Progenitor cell of endocrine pancreas (in vitro differentiated cells): ENCODE results near the gene SCFD2. TPM values are rescaled to one million over a fixed set of nuclear protein-coding genes. Genes with fewer than 3 reads are reported as not detected.
"Not testable (repeated sequence)": the region's sequence is repeated elsewhere in the genome, so short reads cannot be mapped to it uniquely, and the experiment has no call there.

ENCODE experiments used
- DNase-seq: peaks from one replicate; pipeline ENCODE4 v3.0.0; 2021; ENCODE audit warnings: low spot score; ENCODE audit not compliant: unreplicated experiment
- H3K27ac Mint-ChIP-seq: 2 replicates; pipeline ENCODE4 v1.8.0; 2021; ENCODE audit warnings: mild to moderate bottlenecking, moderate library complexity, mixed read lengths
- H3K27me3 Mint-ChIP-seq: 2 replicates; pipeline ENCODE4 v1.8.0; 2021; ENCODE audit warnings: mixed read lengths
- H3K36me3 Mint-ChIP-seq: 2 replicates; pipeline ENCODE4 v1.8.0; 2022; ENCODE audit warnings: mixed read lengths; ENCODE audit not compliant: insufficient read depth
- H3K4me1 Mint-ChIP-seq: 2 replicates; pipeline ENCODE4 v1.8.0; 2021; ENCODE audit warnings: low read depth, mixed read lengths
- H3K4me3 Mint-ChIP-seq: 2 replicates; pipeline ENCODE4 v1.8.0; 2021; ENCODE audit warnings: low read depth, mild to moderate bottlenecking, moderate library complexity, mixed read lengths
- H3K9me3 Mint-ChIP-seq: 2 replicates; pipeline ENCODE4 v1.8.0; 2021; ENCODE audit warnings: low read depth, mixed read lengths
- total RNA-seq: library from RNA; stranded (reverse); gene quantifications from 2 replicates; pipeline ENCODE4 v1.2.1, GENCODE V29; 2021
- TF ChIP-seq, protein P1 (sequence below): fragments of 200-600 bp; sonication (generic); IDR thresholded peaks from one replicate; pipeline ENCODE4 v1.5.0; 2021; ENCODE audit warnings: antibody characterized with exemption, mild to moderate bottlenecking; ENCODE audit not compliant: unreplicated experiment

Gene SCFD2
- total RNA-seq, 1 donor from 2014 or later = 12.5 TPM

DNA sequence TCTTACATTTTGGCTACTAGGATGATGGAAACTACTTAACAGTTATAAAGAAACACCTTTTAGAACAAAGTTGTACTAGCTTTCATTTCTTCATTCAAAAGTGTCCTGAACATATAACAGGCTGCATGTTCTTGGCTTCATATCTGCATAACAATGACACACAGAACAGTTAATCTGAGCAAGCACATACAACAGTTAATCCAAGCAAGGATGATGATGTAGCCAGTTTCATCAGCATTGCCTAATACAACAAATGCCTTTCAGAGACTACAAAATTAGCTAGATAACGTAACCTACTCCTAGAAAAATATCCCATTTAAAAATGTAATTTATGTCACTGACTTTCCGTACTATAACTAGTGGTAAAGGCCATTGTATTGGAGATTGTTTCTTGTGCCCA lies 182.1 kb downstream of the SCFD2 start:
- Mint-ChIP-seq H3K4me3 (no peak overlapping the region), H3K4me1 (peaks cover 27% of the 10 kb centered on the region), H3K36me3 (peaks cover 6% of the 10 kb centered on the region), H3K9me3 (peaks cover 15% of the 10 kb centered on the region), H3K27ac (no peak overlapping the region), H3K27me3 (no peaks in the 10 kb centered on the region)
- DNase-seq = no peak
- TF ChIP-seq, protein P1, sequence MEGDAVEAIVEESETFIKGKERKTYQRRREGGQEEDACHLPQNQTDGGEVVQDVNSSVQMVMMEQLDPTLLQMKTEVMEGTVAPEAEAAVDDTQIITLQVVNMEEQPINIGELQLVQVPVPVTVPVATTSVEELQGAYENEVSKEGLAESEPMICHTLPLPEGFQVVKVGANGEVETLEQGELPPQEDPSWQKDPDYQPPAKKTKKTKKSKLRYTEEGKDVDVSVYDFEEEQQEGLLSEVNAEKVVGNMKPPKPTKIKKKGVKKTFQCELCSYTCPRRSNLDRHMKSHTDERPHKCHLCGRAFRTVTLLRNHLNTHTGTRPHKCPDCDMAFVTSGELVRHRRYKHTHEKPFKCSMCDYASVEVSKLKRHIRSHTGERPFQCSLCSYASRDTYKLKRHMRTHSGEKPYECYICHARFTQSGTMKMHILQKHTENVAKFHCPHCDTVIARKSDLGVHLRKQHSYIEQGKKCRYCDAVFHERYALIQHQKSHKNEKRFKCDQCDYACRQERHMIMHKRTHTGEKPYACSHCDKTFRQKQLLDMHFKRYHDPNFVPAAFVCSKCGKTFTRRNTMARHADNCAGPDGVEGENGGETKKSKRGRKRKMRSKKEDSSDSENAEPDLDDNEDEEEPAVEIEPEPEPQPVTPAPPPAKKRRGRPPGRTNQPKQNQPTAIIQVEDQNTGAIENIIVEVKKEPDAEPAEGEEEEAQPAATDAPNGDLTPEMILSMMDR = no peak

DNA sequence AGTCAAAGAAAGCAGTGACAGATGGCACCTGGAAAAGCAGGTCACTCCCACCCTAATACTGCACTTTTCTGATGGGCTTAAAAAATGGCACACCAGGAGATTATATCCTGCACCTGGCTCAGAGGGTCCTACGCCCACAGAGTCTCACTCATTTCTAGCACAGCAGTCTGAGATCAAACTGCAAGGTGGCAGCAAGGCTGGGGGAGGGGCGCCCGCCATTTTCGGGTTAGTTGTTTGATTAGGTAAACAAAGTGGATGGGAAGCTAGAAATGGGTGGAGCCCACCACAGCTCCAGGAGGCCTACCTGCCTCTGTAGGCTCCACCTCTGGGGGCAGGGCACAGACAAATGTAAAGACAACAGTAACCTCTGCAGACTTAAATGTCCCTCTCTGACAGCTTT lies 188.1 kb downstream of the SCFD2 start:
- H3K27ac Mint-ChIP-seq, H3K4me1 Mint-ChIP-seq, DNase-seq, H3K4me3 Mint-ChIP-seq, H3K27me3 Mint-ChIP-seq, H3K36me3 Mint-ChIP-seq: not testable (repeated sequence)
- H3K9me3 Mint-ChIP-seq = peaks cover 24% of the 10 kb centered on the region

GRCh38 chr4:53175640-53176039 lies 190.2 kb downstream of the SCFD2 start:
- Mint-ChIP-seq H3K4me1 (no peaks in the 10 kb centered on the region), H3K4me3 (no peak overlapping the region), H3K9me3 (peaks cover 32% of the 10 kb centered on the region), H3K36me3 (peaks cover 10% of the 10 kb centered on the region), H3K27ac (no peak overlapping the region), H3K27me3 (no peaks in the 10 kb centered on the region)
- no peak for DNase-seq
- TF ChIP-seq, protein P1 = no peak

GRCh38 chr4:53174823-53175222 lies 191.0 kb downstream of the SCFD2 start:
- TF ChIP-seq, protein P1 = no peak
- peaks cover 24% of the 10 kb centered on the region for H3K9me3 Mint-ChIP-seq
- H3K27ac Mint-ChIP-seq = no peak overlapping the region

DNA sequence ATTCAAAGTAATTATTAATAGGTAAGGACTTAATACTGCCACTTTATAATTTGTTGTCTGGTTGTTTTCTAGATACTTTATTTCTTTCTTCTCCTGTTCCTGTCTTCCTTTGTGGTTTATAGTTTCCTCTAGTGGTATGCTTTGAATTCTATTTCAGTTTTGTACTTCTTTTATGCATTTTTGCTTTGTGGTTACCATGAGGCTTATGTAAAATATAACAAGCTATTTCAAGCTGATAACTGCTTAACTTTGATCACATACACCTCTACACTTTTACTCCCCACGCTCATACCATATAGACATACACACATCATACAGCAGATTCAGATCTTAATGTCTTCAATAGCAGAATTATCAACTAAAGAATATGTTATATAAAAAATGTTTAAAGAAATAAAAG lies 192.3 kb downstream of the SCFD2 start:
- Mint-ChIP-seq H3K36me3 (peaks cover 7% of the 10 kb centered on the region), H3K27ac (no peak overlapping the region), H3K4me1 (no peaks in the 10 kb centered on the region), H3K27me3 (no peaks in the 10 kb centered on the region), H3K9me3 (peaks cover 21% of the 10 kb centered on the region), H3K4me3 (no peak overlapping the region)
- TF ChIP-seq, protein P1 = no peak
- DNase-seq = no peak

More at GRCh38 chr4:53174823-53175222, 191.0 kb downstream of the SCFD2 start:
- no peaks in the 10 kb centered on the region for H3K27me3 Mint-ChIP-seq
- no peak overlapping the region for H3K4me3 Mint-ChIP-seq
- DNase-seq = no peak
- no peaks in the 10 kb centered on the region for H3K4me1 Mint-ChIP-seq
- peaks cover 7% of the 10 kb centered on the region for H3K36me3 Mint-ChIP-seq

DNA sequence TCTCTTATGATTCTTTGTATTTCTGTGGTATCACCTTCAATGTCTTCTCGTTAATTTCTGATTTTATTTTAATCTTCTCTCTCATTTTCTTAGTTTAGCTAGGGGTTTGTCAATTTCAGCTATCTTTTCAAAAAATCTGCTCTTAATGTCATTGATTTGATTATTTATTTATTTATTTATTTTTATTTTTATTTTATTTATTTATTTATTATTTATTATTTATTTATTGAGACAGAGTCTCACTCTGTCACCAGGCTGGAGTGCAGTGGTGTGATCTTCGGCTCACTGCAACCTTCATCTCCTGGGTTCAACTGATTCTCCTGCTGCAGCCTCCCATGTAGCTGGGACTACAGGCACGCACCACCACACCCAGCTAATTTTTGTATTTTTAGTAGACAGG lies 194.1 kb downstream of the SCFD2 start:
- H3K36me3 Mint-ChIP-seq = peaks cover 4% of the 10 kb centered on the region
- TF ChIP-seq, protein P1 = no peak
- peaks cover 15% of the 10 kb centered on the region for H3K9me3 Mint-ChIP-seq
- H3K27me3 Mint-ChIP-seq = no peaks in the 10 kb centered on the region
- H3K4me1 Mint-ChIP-seq = no peaks in the 10 kb centered on the region
- H3K4me3 Mint-ChIP-seq = no peak overlapping the region
- H3K27ac Mint-ChIP-seq = no peak overlapping the region
- DNase-seq = no peak
